ENCODE measurements around the gene RPS3A.
"Not testable (repeated sequence)": the region's sequence is repeated elsewhere in the genome, so short reads cannot be mapped to it uniquely, and the experiment has no call there.

The RPS3A gene

DNA sequence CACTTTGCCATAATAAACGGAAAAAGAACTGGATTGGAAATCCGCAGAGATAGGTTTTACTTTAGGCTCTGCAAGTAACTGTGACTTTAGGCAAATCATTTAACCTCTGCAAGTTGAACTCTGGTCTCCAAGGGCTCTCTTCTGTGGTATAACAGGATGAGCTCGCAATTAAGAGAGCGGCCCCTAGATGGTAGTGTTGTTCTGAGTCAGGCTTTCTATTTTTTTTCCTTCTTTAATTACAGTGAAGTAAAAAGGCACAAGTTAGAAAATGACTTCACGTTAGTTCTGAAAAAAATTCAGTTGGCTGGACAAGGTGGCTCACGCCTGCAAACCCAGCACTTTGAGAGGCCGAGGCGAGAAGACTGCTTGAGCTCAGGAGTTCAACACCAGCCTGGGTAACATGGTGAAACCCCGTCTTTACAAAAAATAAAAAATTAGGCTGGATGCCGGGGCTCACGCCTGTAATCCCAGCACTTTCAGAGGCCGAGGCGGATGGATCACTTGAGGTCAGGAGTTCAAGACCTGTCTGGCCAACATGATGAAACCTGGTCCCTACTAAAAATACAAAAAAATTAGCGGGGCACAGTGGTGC lies 18.0 kb downstream of the RPS3A start:
- peak; percentile 68 for DNase-seq (ENCODE audit: low spot score)

DNA sequence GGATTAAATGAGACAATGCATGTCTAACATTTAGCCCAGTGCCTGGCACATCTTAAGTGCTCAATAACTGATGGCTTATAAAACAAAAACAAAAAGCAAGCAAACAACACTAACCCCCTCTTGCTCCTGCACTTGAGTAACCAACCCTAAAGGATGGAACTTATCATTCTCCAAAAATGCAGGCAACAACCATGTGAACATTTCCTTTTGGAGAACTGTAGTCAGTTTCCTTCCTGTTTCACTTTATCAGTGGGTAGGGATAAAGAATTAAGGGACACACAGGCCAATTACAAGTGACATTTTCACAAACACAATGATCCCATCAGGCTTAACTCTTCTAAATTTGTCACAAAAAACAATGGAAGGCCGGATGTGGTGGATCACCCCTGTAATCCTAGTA lies 30.4 kb downstream of the RPS3A start:
- DNase-seq (ENCODE audit: low spot score): peak; percentile 51

- no peak for DNase-seq (ENCODE audit: low spot score)
Measured at GRCh38 chr4:151133311-151133710, 33.9 kb downstream of the RPS3A start.

DNA sequence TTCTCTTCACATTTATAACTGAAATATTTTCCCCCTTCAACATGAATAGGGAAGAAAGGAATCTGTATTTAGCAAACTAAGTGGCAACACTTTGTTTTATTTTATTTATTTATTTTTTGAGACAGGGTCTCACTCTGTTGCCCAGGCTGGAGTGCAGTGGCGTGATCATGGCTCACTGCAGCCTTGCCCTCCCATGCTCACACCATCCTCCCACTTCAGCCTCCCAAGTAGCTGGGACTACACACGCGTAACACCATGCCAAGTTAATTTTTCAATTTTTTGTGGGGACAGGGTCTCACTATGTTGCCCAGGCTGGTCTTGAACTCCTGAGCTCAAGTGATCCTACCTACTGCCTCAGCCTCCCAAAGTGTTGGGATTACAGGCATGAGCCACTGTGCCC lies 36.6 kb downstream of the RPS3A start:
- DNase-seq (ENCODE audit: low spot score): not testable (repeated sequence)

- DNase-seq (ENCODE audit: low spot score): no peak
Measured at GRCh38 chr4:151139814-151140213, 40.4 kb downstream of the RPS3A start.

- no peak for DNase-seq (ENCODE audit: low spot score)
Measured at GRCh38 chr4:151142758-151143157, 43.3 kb downstream of the RPS3A start.

- no peak for DNase-seq (ENCODE audit: low spot score)
Measured at GRCh38 chr4:151143162-151143561, 43.7 kb downstream of the RPS3A start.

DNA sequence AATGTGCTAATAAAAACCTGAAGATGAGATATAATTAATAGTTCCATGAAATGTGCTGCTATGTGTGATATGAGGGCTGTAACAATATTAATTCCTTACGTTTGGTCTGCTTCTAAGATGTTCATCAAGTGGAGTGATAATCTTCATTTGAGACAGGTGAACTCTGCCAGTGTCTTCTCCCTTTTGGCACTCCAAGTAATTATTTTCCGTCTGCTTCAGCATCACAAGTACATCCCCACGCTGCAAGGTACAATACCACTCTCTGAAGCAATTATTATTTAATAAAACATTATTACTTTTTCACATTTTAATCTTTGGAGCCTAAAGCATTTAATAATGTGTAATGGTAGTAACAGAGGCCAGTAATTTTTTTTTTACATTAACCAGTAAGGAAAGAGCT lies 44.4 kb downstream of the RPS3A start:
- no peak for DNase-seq (ENCODE audit: low spot score)

DNA sequence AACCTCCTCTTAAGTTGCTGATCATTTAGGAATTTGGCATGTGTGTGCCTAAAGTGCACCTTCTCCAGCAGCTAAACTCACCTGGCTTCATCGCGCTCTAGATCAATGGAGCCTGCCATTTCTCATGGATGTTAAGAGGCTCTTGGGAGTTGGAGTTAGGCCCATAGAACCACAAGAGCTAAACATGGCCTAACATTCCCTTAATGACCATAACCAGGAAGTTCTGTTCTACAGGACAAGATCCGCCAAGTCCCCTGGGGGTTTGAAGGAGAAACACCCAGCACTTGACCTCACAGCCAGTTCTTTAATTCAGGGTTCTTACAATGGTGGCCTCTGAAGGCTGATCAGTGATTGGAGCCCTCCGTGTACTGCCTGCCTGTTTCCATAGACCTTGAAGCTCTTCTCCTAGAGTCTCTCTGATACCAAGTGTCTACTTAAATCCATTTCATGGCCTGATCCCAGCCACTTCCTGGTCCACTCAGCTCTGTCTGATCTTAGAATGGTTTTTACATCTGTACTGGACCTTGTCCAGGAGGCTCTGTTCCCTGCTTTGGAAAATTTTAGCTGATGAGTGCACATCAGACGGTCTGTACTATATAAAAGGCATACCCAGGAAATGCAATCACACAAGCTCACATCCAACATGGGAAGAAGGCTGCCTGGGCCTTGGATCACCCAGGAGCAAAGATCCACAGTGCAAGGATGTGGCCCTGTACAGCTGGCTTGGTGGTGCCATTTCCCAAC lies 45.1 kb downstream of the RPS3A start:
- DNase-seq (ENCODE audit: low spot score): no peak

- DNase-seq (ENCODE audit: low spot score): no peak
Measured at GRCh38 chr4:151147000-151147399, 47.6 kb downstream of the RPS3A start.

GRCh38 chr4:151148261-151148660 lies 48.8 kb downstream of the RPS3A start:
- DNase-seq (ENCODE audit: low spot score): no peak

DNA sequence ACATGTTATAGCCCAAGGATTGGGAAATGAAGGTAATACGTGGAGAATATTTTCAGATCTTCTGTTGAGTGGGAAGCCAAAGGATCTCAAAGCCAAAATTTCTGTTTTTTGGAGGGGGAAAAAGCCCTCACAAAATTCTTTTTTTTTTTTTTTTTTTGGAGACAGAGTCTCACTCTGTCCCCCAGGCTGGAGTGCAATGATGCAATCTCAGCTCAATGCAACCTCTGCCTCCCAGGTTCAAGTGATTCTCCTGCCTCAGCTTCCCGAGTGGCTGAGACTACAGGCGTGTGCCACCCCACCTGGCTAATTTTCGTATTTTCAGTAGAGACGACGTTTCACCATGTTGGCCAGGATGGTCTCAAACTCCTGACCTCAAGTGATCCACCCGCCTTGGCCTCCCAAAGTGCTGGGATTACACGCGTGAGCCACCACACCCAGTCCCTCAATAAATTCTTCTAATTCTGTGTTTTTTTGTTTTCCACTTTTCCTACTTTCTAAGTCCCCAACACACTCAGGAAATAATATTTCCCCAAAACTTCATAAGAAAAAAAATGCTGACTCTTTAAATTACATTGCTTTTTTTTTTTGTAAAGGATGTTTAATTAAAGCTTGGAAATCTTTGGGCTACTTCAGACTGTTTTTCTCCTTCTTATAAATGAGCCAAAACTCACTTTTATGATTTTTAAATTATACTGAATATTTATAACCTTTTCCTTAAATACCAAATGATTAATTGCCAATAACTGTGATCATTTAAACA lies 51.6 kb downstream of the RPS3A start:
- no peak for DNase-seq (ENCODE audit: low spot score)

- DNase-seq (ENCODE audit: low spot score): no peak
Measured at GRCh38 chr4:151152028-151152427, 52.6 kb downstream of the RPS3A start.

- no peak for DNase-seq (ENCODE audit: low spot score)
Measured at GRCh38 chr4:151153585-151153984, 54.2 kb downstream of the RPS3A start.
